Stimulated activated CD4-positive, alpha-beta T cell treated with anti-CD3 and anti-CD28 coated beads, TNF-alpha, amount 100 ng/mL, for 48 hours (primary cell): ENCODE results near the gene AP1G1.
"Not testable (repeated sequence)": the region's sequence is repeated elsewhere in the genome, so short reads cannot be mapped to it uniquely, and the experiment has no call there.

ENCODE experiments used
- DNase-seq, 3 donors: peaks; one replicate each; pipeline ENCODE4 v3.0.0-alpha.2; 2020; ENCODE audit warnings: low read depth in 3 of 3

AP1G1 gene

DNA sequence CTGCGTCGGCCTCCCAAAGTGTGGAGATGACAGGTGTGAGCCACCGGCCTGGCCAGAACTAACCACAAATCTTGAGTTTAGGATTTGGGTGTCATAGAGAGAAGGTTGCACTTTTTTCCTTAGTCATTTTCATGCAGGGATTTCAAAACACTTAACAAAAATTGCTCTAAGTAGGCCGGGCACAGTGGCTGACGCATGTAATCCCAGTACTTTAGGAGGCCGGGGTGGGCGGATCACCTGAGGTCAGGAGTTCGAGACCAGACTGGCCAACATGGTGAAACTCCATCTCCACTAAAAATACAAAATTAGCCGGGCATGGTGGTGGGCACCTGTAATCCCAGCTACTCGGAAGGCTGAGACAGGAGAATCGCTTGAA is 1.5 kb upstream of the AP1G1 start:
- DNase-seq = not testable (repeated sequence)

DNA sequence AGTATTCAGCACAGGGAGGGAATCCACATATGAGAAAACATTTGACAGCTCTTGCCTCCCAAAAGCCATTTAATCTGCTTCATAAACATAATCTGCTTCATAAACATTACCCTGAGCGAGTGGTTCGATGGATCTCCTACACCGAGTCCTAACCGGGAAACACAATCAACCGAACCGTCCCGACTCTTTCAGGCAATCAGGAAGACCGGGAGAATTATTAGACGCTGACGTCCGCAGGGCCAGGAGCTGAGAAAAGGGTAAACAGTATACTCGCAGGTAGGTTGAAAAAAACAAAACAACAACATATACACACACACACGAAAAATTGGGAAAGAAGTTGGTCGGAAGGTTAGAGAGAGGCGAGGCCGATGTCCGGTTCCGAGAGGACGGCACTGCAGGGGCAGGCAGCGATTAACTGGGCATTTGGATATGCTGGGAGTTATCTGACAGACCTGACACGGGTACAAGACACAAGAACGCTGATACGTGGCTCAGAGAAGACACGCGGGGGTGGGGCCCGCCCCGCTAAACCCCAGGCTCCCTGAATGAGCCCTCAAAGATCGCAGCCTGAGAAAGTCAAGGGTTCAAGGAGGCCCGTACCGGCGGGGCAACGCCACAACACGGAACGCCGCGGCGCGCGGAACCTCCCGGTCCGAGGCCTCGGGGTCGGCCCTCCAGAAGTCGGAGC is 585 bp downstream of the AP1G1 start:
- DNase-seq = peak; percentile 14 to 44 (median 38)

GRCh38 chr16:71803305-71803690 is 5.3 kb downstream of the AP1G1 start:
- no peak for DNase-seq

DNA sequence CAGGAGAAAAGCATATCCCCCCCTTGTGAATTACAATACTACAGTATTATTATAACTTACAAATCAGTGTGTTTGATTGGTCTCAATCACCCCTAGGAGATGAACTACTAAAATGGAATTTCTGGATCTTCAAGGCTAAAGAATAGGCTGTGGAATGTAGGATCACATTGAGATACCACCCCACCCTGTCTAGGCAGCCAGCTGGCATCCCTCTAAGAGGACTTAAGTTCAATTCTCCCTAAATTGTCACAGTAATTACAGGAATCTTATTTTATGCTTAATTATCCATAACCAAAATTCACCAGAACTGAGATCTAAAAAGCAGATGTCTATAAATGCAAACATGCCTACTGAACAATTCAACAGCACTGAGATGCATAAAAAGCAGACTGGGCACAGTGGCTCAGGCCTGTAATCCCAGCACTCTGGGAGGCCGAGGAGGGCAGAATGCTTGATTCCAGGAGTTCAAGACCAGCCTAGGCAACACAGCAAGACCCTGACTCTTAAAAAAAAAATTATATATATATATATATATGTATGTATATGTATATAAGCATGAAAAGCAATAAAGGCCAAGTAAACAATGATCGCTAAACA is 12.0 kb downstream of the AP1G1 start:
- DNase-seq = no peak

DNA sequence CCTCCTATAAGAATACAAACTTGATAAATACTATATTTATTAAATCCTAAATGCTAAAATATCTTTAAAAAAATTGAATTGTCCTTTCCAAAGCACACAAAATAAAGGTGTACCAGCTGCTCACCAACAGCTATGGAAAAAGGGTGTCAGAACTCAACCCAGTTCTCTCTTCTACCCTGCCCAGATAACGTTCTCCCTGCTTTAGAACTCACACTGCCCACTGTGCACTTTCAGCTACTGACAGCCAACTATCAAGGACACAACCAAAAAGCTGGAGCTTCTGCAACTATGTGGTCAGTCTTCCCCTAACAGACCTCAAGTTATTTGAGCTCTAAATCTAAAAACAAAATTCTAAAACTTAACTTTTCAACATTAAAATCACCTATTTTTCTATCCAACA is 13.7 kb downstream of the AP1G1 start:
- DNase-seq = no peak

DNA sequence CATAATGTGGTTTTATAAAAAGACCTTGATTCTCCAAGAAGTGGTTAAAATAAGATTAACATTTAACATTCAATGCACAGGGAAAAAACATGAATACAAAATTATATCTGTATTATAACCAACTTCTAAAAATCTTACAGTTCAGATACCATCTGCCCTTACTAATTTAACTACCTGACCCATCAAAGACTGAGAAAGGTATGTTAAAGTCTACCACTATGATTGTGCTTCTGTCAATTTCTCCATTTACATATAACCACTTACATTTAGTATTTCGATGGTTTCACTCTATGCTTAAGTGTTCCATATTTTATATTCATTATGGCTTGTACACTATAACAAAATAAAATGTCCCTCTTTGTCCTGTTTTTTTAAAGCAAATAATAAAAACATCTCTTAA is 14.6 kb downstream of the AP1G1 start:
- no peak for DNase-seq

- DNase-seq = no peak
Measured at GRCh38 chr16:71792176-71792575, 16.5 kb downstream of the AP1G1 start.

- not testable (repeated sequence) for DNase-seq
Measured at GRCh38 chr16:71790329-71790728, 18.3 kb downstream of the AP1G1 start.

- DNase-seq = no peak
Measured at GRCh38 chr16:71789136-71789535, 19.5 kb downstream of the AP1G1 start.

GRCh38 chr16:71788578-71788977 is 20.1 kb downstream of the AP1G1 start:
- DNase-seq = no peak

- not testable (repeated sequence) for DNase-seq
Measured at GRCh38 chr16:71785143-71785542, 23.5 kb downstream of the AP1G1 start.

- DNase-seq = no peak
Measured at GRCh38 chr16:71784093-71784492, 24.5 kb downstream of the AP1G1 start.

DNA sequence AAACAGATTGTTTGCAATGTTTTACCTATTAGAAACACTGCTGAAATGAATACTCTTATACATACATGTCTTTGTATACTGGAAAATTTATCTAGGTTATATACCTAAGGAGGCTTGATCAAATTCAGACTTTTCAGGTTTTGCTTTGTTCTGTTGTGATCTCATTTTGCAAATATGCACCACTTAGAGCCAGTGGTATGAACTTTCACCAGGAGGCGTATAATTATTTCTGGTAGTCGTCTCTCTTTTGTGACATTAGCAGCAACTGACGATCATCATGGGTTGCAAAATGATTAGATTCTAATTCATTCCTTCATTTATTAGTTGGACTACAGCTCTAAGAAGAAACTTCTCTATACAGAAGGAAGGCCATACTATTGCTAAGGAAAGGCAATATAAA is 26.9 kb downstream of the AP1G1 start:
- no peak for DNase-seq

DNA sequence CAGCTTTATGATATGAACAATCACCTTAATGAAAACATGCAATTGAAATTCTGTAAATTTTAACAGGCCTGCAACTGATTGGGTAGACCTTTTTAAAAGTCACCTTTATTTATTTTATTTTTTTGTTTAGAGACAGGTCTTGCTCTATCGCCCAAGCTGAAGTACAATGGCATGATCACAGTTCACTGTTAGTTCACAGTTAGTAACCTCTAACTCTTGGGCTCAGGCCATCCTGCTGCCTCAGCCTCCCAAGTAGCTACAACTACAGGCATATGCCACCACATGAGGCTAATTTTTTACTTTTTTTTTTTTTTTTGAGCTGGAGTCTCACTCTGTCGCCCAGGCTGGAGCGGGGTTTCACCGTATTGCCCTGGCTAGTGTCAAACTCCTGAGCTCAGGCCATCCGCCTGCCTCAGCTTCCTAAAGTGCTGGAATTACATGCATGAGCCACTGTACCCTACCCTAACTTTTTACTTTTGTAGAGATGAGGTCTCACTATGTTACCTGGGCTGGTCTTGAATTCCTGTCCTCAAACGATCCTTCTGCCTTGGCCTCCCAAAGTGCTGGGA is 28.0 kb downstream of the AP1G1 start:
- no peak for DNase-seq

- no peak for DNase-seq
Measured at GRCh38 chr16:71778780-71779179, 29.9 kb downstream of the AP1G1 start.

DNA sequence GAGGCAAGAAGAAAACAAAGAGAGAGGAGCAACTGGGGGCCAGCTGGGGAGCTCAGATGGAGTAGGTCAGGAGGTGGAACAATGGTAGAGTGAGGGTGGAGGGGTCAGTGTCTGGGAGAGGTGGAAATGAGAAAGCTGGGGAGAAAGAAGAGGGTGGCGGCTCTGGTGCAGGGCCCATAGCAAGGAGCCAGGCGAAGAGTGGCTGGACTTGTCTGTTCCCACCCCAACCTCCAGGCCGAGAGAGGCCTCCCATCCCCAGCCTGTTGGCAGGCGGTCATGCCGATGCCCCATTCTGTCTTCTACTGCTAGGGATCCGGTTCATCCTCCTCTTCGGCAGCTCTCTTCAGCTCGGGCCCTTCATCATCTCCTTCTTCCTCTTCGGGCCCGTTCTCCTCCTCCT is 31.3 kb downstream of the AP1G1 start:
- DNase-seq = no peak

DNA sequence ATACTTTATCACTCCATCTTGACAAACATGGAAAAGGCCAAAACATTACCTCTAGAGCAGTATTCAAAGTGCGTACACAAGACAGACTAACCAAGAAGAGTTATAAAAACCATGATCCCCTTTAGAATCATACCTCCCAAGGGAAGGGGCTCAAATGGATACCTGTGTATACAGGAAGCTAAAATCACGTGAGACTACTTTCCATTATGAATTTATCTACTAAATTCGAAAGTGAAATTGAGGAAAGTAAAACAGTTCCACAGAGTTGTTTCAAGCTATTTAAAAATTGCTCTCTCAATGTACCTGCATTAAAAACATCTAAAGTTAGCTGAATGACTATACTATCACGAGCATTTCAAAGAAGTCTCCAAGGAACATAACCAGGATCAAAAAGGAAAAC is 32.7 kb downstream of the AP1G1 start:
- DNase-seq = no peak

GRCh38 chr16:71771571-71771970 is 37.1 kb downstream of the AP1G1 start:
- DNase-seq = no peak

DNA sequence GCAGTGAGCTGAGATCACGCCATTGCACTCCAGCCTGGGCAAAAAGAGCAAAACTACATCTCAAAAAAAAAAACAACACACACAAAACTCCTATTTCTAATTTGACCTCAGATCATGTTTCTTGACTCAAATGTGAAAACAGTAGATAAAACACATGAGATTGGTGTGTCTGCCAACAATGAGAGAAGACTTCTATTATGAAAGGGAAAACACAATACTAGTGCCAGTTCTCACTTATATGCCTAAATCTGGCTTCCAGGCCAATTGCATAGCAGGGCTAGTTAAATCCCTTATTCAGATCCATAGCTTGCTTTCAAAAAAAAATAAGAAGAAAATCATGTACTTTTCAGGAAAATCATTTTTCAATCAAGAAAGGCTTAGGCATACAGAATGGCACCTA is 39.4 kb downstream of the AP1G1 start:
- DNase-seq = no peak

- no peak for DNase-seq
Measured at GRCh38 chr16:71767060-71767900, 41.4 kb downstream of the AP1G1 start.

- DNase-seq = no peak
Measured at GRCh38 chr16:71762186-71762585, 46.4 kb downstream of the AP1G1 start.

DNA sequence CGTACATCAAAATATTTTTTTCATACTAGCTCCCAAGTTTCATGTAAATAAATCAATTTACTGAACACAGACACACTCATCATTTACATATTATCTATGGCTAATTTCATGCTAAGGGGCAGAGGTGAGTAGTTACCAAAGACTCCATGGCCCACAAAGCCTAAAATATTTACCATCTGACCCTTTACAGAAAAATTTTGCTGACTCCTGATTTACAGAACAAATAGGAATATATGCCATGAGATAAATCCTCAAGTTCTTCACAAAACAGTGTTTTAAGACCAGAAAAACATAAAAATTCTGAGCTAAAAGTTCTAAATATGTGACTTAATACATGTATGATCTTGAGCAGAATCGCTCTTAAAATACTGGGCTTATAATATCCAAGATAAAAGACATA is 47.5 kb downstream of the AP1G1 start:
- DNase-seq = no peak

GRCh38 chr16:71758293-71758760 is 50.3 kb downstream of the AP1G1 start:
- no peak for DNase-seq
